Subcutaneous abdominal adipose tissue (tissue), 5 donors: Measurements from ENCODE around the gene SSTR3.
"Not testable (repeated sequence)": the region's sequence is repeated elsewhere in the genome, so short reads cannot be mapped to it uniquely, and the experiment has no call there.

ENCODE experiments used
- H3K27ac ChIP-seq: one replicate; pipeline ENCODE4 v1.7.0; 2013; ENCODE audit warnings: low read depth, mild to moderate bottlenecking, inconsistent platforms, low read length, moderate library complexity
- H3K27me3 ChIP-seq, 5 donors: one replicate each; pipeline ENCODE4 v1.7.0; 2013; ENCODE audit warnings: low read length in 5 of 5, inconsistent platforms in 1 of 5; ENCODE audit not compliant: control insufficient read depth in 5 of 5, insufficient read depth in 4 of 5
- H3K36me3 ChIP-seq, 5 donors: one replicate each; pipeline ENCODE4 v1.7.0; 2013; ENCODE audit warnings: low read length in 5 of 5; ENCODE audit not compliant: control insufficient read depth in 5 of 5, insufficient read depth in 5 of 5
- H3K4me1 ChIP-seq, 5 donors: one replicate each; pipeline ENCODE4 v1.7.0; 2013; ENCODE audit warnings: low read length in 5 of 5, mild to moderate bottlenecking in 3 of 5, moderate library complexity in 1 of 5; ENCODE audit not compliant: control insufficient read depth in 5 of 5, insufficient read depth in 5 of 5
- H3K4me3 ChIP-seq, 5 donors: one replicate each; pipeline ENCODE4 v1.7.0; 2013; ENCODE audit warnings: low read length in 5 of 5, low read depth in 1 of 5
- H3K9ac ChIP-seq, 5 donors: one replicate each; pipeline ENCODE4 v1.7.0; 2013; ENCODE audit warnings: low read length in 5 of 5, mild to moderate bottlenecking in 4 of 5, moderate library complexity in 3 of 5
- H3K9me3 ChIP-seq, 5 donors: one replicate each; pipeline ENCODE4 v1.7.0; 2013; ENCODE audit warnings: low read length in 5 of 5; ENCODE audit not compliant: control insufficient read depth in 5 of 5
- donor health status: healthy.
- donor health status: healthy.
- donor health status: healthy.
- donor health status: healthy.
- donor health status: healthy.

Gene SSTR3

GRCh38 chr22:37254209-37254866, 42.1 kb upstream of the SSTR3 start:
- peaks cover 16 to 27% (median 25%) of the 10 kb centered on the region in 5 donors for H3K27me3 ChIP-seq

GRCh38 chr22:37253126-37253660, 40.9 kb upstream of the SSTR3 start:
- Histone ChIP-seq H3K4me3 (no peak overlapping the region), H3K4me1 (no peaks in the 10 kb centered on the region), H3K27me3 (peaks cover 13 to 24% (median 19%) of the 10 kb centered on the region in 5 donors), H3K36me3 (no peaks in the 10 kb centered on the region), H3K9me3 (no peaks in the 10 kb centered on the region), H3K9ac (no peak overlapping the region), H3K27ac (no peak overlapping the region)

More at GRCh38 chr22:37254209-37254866, 42.1 kb upstream of the SSTR3 start:
- H3K27ac ChIP-seq: no peak overlapping the region
- H3K9ac ChIP-seq: no peak overlapping the region
- H3K9me3 ChIP-seq: no peaks in the 10 kb centered on the region
- no peaks in the 10 kb centered on the region for H3K36me3 ChIP-seq
- H3K4me3 ChIP-seq: no peak overlapping the region
- no peaks in the 10 kb centered on the region for H3K4me1 ChIP-seq

GRCh38 chr22:37251836-37252235, 39.6 kb upstream of the SSTR3 start:
- not testable (repeated sequence) for H3K36me3 ChIP-seq, H3K4me1 ChIP-seq, H3K4me3 ChIP-seq, H3K27ac ChIP-seq, H3K9me3 ChIP-seq, H3K9ac ChIP-seq
- peaks cover 6 to 21% (median 14%) of the 10 kb centered on the region in 5 donors for H3K27me3 ChIP-seq

- Histone ChIP-seq H3K9me3 (no peaks in the 10 kb centered on the region), H3K4me1 (peaks cover 0 to 6% (median 3%) of the 10 kb centered on the region in 5 donors), H3K4me3 (no peak overlapping the region), H3K36me3 (no peaks in the 10 kb centered on the region), H3K27me3 (peaks cover 0 to 8% (median 4%) of the 10 kb centered on the region in 5 donors), H3K9ac (no peak overlapping the region), H3K27ac (no peak overlapping the region)
Measured at GRCh38 chr22:37249986-37250385, 37.7 kb upstream of the SSTR3 start.

GRCh38 chr22:37248251-37248650, 36.0 kb upstream of the SSTR3 start:
- peaks cover 6 to 23% (median 15%) of the 10 kb centered on the region in 5 donors for H3K27me3 ChIP-seq
- H3K4me3 ChIP-seq: no peak overlapping the region
- H3K9ac ChIP-seq: no peak overlapping the region

GRCh38 chr22:37245740-37246139, 33.5 kb upstream of the SSTR3 start:
- H3K9me3 ChIP-seq: no peaks in the 10 kb centered on the region
- no peak overlapping the region for H3K27ac ChIP-seq
- peaks cover 7 to 43% (median 32%) of the 10 kb centered on the region in 5 donors for H3K27me3 ChIP-seq
- peaks cover 0 to 38% (median 16%) of the 10 kb centered on the region in 5 donors for H3K4me1 ChIP-seq
- no peaks in the 10 kb centered on the region for H3K36me3 ChIP-seq
- H3K4me3 ChIP-seq: no peak overlapping the region
- H3K9ac ChIP-seq: no peak overlapping the region

More at GRCh38 chr22:37248251-37248650, 36.0 kb upstream of the SSTR3 start:
- no peak overlapping the region for H3K27ac ChIP-seq
- H3K36me3 ChIP-seq: no peaks in the 10 kb centered on the region
- H3K4me1 ChIP-seq: peaks cover 0 to 20% (median 14%) of the 10 kb centered on the region in 5 donors
- H3K9me3 ChIP-seq: no peaks in the 10 kb centered on the region

- H3K27me3 ChIP-seq: peaks cover 7 to 49% (median 37%) of the 10 kb centered on the region in 5 donors
- H3K27ac ChIP-seq: no peak overlapping the region
- H3K36me3 ChIP-seq: peaks cover 0 to 3% (median 0%) of the 10 kb centered on the region in 5 donors
- H3K9me3 ChIP-seq: no peaks in the 10 kb centered on the region
- no peak overlapping the region for H3K4me3 ChIP-seq
- H3K4me1 ChIP-seq: peaks cover 0 to 38% (median 16%) of the 10 kb centered on the region in 5 donors
- peak overlapping the region in 1 of 5 donors; percentile 7 for H3K9ac ChIP-seq
Measured at GRCh38 chr22:37244922-37245722, 32.8 kb upstream of the SSTR3 start.

GRCh38 chr22:37244114-37244921, 32.0 kb upstream of the SSTR3 start, which contains the start of gene RAC2:
TSS of gene RAC2 (minus strand) at chr22:37244269. CDS start at chr22:37244148, 121 bp downstream.
- H3K36me3 ChIP-seq: peaks cover 0 to 4% (median 0%) of the 10 kb centered on the region in 5 donors
- peak within 1 kb of the TSS; percentile 19 to 63 (median 50) for H3K4me3 ChIP-seq
- peaks cover 0 to 38% (median 16%) of the 10 kb centered on the region in 5 donors for H3K4me1 ChIP-seq
- H3K27ac ChIP-seq: no peak within 1 kb of the TSS
- H3K9ac ChIP-seq: peak within 1 kb of the TSS in 3 of 5 donors; percentile 46 to 65 (median 53)
- no peaks in the 10 kb centered on the region for H3K9me3 ChIP-seq
- H3K27me3 ChIP-seq: peaks cover 11 to 57% (median 37%) of the 10 kb centered on the region in 5 donors

GRCh38 chr22:37243402-37244113, 31.3 kb upstream of the SSTR3 start:
- peaks cover 11 to 57% (median 37%) of the 10 kb centered on the region in 5 donors for H3K27me3 ChIP-seq
- H3K9ac ChIP-seq: peak overlapping the region in 3 of 5 donors; percentile 46 to 65 (median 53)
- H3K4me1 ChIP-seq: peaks cover 0 to 38% (median 16%) of the 10 kb centered on the region in 5 donors
- H3K27ac ChIP-seq: no peak overlapping the region
- no peaks in the 10 kb centered on the region for H3K9me3 ChIP-seq
- H3K36me3 ChIP-seq: peaks cover 0 to 4% (median 0%) of the 10 kb centered on the region in 5 donors
- H3K4me3 ChIP-seq: peak overlapping the region; percentile 19 to 63 (median 50)
